Body of pancreas (tissue), 4 donors: ENCODE measurements around the gene NECAB3. TPM values are rescaled to one million over a fixed set of nuclear protein-coding genes. Genes with fewer than 3 reads are reported as not detected.
"Not testable (repeated sequence)": the region's sequence is repeated elsewhere in the genome, so short reads cannot be mapped to it uniquely, and the experiment has no call there.

Experiments
- ATAC-seq: fragments of 150-250 bp; one replicate; pipeline ENCODE4 v1.9.1; 2016
- DNase-seq, 4 donors: peaks; one replicate each; pipeline ENCODE4 v3.0.0-alpha.2; 2019
- H3K27ac ChIP-seq, 4 donors: fragments of 200-600 bp; sonication (generic); 1 replicate in 3 of 4; 2 replicates in 1 of 4; pipeline versions ENCODE4 v1.5.1 to v1.6.1; 2016 to 2019; ENCODE audit warnings: mild to moderate bottlenecking in 1 of 4, mixed read lengths in 1 of 4, moderate library complexity in 1 of 4
- H3K27me3 ChIP-seq, 2 donors: fragments of 200-600 bp; sonication (generic); one replicate each; pipeline ENCODE4 v1.6.0; 2016; ENCODE audit warnings: mild to moderate bottlenecking in 1 of 2
- H3K36me3 ChIP-seq, 2 donors: fragments of 200-600 bp; sonication (generic); replicated peaks in 1 of 2; 2 replicates each; pipeline ENCODE4 v1.5.1; 2016; ENCODE audit warnings: low read depth in 2 of 2; ENCODE audit not compliant: insufficient read depth in 1 of 2
- H3K4me1 ChIP-seq: fragments of 200-600 bp; sonication (generic); one replicate; pipeline ENCODE4 v1.6.0; 2016
- H3K4me3 ChIP-seq, 2 donors: fragments of 200-600 bp; sonication (generic); 1 replicate in 1 of 2; 2 replicates in 1 of 2; pipeline ENCODE4 v1.5.1; 2016 to 2019
- H3K9me3 ChIP-seq, 3 donors: fragments of 200-600 bp; sonication (generic); 1 replicate in 2 of 3; 2 replicates in 1 of 3; pipeline ENCODE4 v1.5.1; 2016
- CTCF ChIP-seq, 7 experiments: fragments of 450-650 bp in 4 of 7; fragments of 200-600 bp in 3 of 7; sonication (generic) in 3 of 7; IDR thresholded peaks; one replicate each; pipeline ENCODE4 v1.5.1; 2016 to 2019; ENCODE audit warnings: antibody characterized with exemption in 7 of 7
- POLR2A ChIP-seq, 3 donors: fragments of 450-650 bp; IDR thresholded peaks; one replicate each; pipeline ENCODE4 v1.6.1; 2016; ENCODE audit warnings: antibody characterized with exemption in 3 of 3, mild to moderate bottlenecking in 2 of 3
- WGBS, 2 donors: methylation state at CpG; one replicate each; pipeline ENCODE4 v1.1.5; 2017; 5-methylcytosine and 5-hydroxymethylcytosine counted together
- intact Hi-C: fragments of 100-400 bp; cut with DNase I; formaldehyde crosslinking; loops from one replicate; pipeline ENCODE4 v1.15.1; 2023
- total RNA-seq, 2 donors: library from RNA; depleted of rRNA; stranded (reverse); fragments of >200 nt; gene quantifications; one replicate each; pipeline ENCODE4 v1.1.0, GENCODE V29; 2016

NECAB3 gene
- total RNA-seq, 2 donors from 2014 or later = 41.8 to 92.3 TPM

- H3K9me3 ChIP-seq = no peaks in the 10 kb centered on the region
- intact Hi-C loops = no loop called here
Measured at GRCh38 chr20:33703498-33704137, 29.4 kb upstream of the NECAB3 start.

GRCh38 chr20:33702861-33703260, 28.6 kb upstream of the NECAB3 start:
- ATAC-seq = no peak
- Histone ChIP-seq H3K4me3 (no peak overlapping the region), H3K36me3 (no peaks in the 10 kb centered on the region), H3K27me3 (no peaks in the 10 kb centered on the region), H3K4me1 (no peaks in the 10 kb centered on the region), H3K27ac (no peak overlapping the region), H3K9me3 (no peaks in the 10 kb centered on the region)
- TF ChIP-seq CTCF (IDR thresholded peaks at IDR 0.05) (no peak), POLR2A (IDR thresholded peaks at IDR 0.05) (no peak)
- WGBS, 2 donors = 43 to 100% methylated on average over 1 to 5 of the region's 5 CpGs
- intact Hi-C loops = no loop called here
- peak in 1 of 4 donors; percentile 32 for DNase-seq

More at GRCh38 chr20:33703498-33704137, 29.4 kb upstream of the NECAB3 start:
- Histone ChIP-seq H3K4me3 (no peak overlapping the region), H3K27me3 (no peaks in the 10 kb centered on the region), H3K36me3 (no peaks in the 10 kb centered on the region), H3K4me1 (no peaks in the 10 kb centered on the region), H3K27ac (no peak overlapping the region)
- no peak for DNase-seq
- 86 to 95% methylated on average over 8 of the region's 8 CpGs for WGBS, 2 donors
- ATAC-seq = no peak
- TF ChIP-seq POLR2A (IDR thresholded peaks at IDR 0.05) (no peak), CTCF (IDR thresholded peaks at IDR 0.05) (no peak)

- TF ChIP-seq CTCF (IDR thresholded peaks at IDR 0.05) = no peak
- TF ChIP-seq POLR2A (IDR thresholded peaks at IDR 0.05) = no peak
- ATAC-seq (no peak), DNase-seq (no peak)
- H3K36me3 ChIP-seq = no peaks in the 10 kb centered on the region
- no peak overlapping the region for H3K4me3 ChIP-seq
- H3K27ac ChIP-seq = no peak overlapping the region
- no peaks in the 10 kb centered on the region for H3K27me3 ChIP-seq
- intact Hi-C loops = no loop called here
- H3K4me1 ChIP-seq = no peaks in the 10 kb centered on the region
- no peaks in the 10 kb centered on the region for H3K9me3 ChIP-seq
- 87 to 92% methylated on average over 8 to 11 of the region's 27 CpGs for WGBS, 2 donors
Measured at GRCh38 chr20:33701629-33702450, 27.6 kb upstream of the NECAB3 start.

GRCh38 chr20:33700696-33701441, 26.6 kb upstream of the NECAB3 start:
- H3K27ac ChIP-seq, DNase-seq, H3K9me3 ChIP-seq, ATAC-seq, H3K4me1 ChIP-seq, H3K27me3 ChIP-seq, H3K36me3 ChIP-seq, H3K4me3 ChIP-seq, intact Hi-C loops: not testable (repeated sequence)
- 96 to 97% methylated on average over 32 to 44 of the region's 45 CpGs for WGBS, 2 donors

- WGBS, 2 donors = 94 to 100% methylated on average over 9 to 12 of the region's 27 CpGs
Measured at GRCh38 chr20:33698966-33699365, 24.7 kb upstream of the NECAB3 start.

More at GRCh38 chr20:33698966-33699365, 24.7 kb upstream of the NECAB3 start:
- ATAC-seq, H3K9me3 ChIP-seq, H3K36me3 ChIP-seq, H3K27me3 ChIP-seq, H3K4me3 ChIP-seq, H3K27ac ChIP-seq, DNase-seq, intact Hi-C loops, H3K4me1 ChIP-seq: not testable (repeated sequence)
